Esophagus squamous epithelium (tissue), 4 donors: ENCODE measurements around the gene DHX32.

Source experiments
- CTCF ChIP-seq, 6 experiments: fragments of 450-650 bp in 4 of 6; fragments of 200-600 bp in 2 of 6; sonication (generic) in 2 of 6; IDR thresholded peaks; one replicate each; pipeline ENCODE4 v1.5.1; 2016 to 2019; ENCODE audit warnings: antibody characterized with exemption in 6 of 6, mild to moderate bottlenecking in 4 of 6, moderate library complexity in 4 of 6
- POLR2A ChIP-seq, 4 donors: fragments of 450-650 bp; IDR thresholded peaks; one replicate each; pipeline ENCODE4 v1.6.1; 2017; ENCODE audit warnings: antibody characterized with exemption in 4 of 4, mild to moderate bottlenecking in 4 of 4, moderate library complexity in 3 of 4

GRCh38 chr10:125849448-125849847 is 31.6 kb downstream of the DHX32 start:
- TF ChIP-seq CTCF (IDR thresholded peaks at IDR 0.05) (no peak), POLR2A (IDR thresholded peaks at IDR 0.05) (no peak)
